Endodermal cell (in vitro differentiated cells): ENCODE data around the gene COPRS. TPM values are rescaled to one million over a fixed set of nuclear protein-coding genes. Genes with fewer than 3 reads are reported as not detected.
"Not testable (repeated sequence)": the region's sequence is repeated elsewhere in the genome, so short reads cannot be mapped to it uniquely, and the experiment has no call there.

ENCODE experiments used
- DNase-seq: peaks from one replicate; pipeline ENCODE4 v3.0.0-alpha.2; 2017
- H3K27ac ChIP-seq: 2 replicates; pipeline ENCODE4 v1.5.1; 2013; ENCODE audit warnings: mild to moderate bottlenecking, low read depth, low read length, moderate library complexity
- H3K27me3 ChIP-seq: 2 replicates; pipeline ENCODE4 v1.6.1; 2013; ENCODE audit warnings: mild to moderate bottlenecking, low read length, moderate library complexity; ENCODE audit not compliant: insufficient read depth, control insufficient read depth, poor library complexity, severe bottlenecking
- H3K36me3 ChIP-seq: 2 replicates; pipeline ENCODE4 v1.7.0; 2013; ENCODE audit warnings: mild to moderate bottlenecking, low read length, moderate library complexity; ENCODE audit not compliant: control insufficient read depth, insufficient read depth
- H3K4me1 ChIP-seq: one replicate; pipeline ENCODE4 v1.7.0; 2013; ENCODE audit warnings: low read length; ENCODE audit not compliant: control insufficient read depth, insufficient read depth
- H3K4me3 ChIP-seq: 2 replicates; pipeline ENCODE4 v1.5.1; 2013; ENCODE audit warnings: mild to moderate bottlenecking, low read length, moderate library complexity
- H3K9ac ChIP-seq: 2 replicates; pipeline ENCODE4 v1.6.1; 2013; ENCODE audit warnings: mild to moderate bottlenecking, low read length, moderate library complexity; ENCODE audit not compliant: poor library complexity, severe bottlenecking; ENCODE audit errors: extremely low read depth
- H3K9me3 ChIP-seq: 2 replicates; pipeline ENCODE4 v1.6.1; 2013; ENCODE audit warnings: mild to moderate bottlenecking, low read length, moderate library complexity; ENCODE audit not compliant: control insufficient read depth
- H3K27ac Mint-ChIP-seq: 2 replicates; pipeline ENCODE4 v1.8.0; 2020; ENCODE audit warnings: mixed read lengths
- H3K27me3 Mint-ChIP-seq: 2 replicates; pipeline ENCODE4 v1.8.0; 2021; ENCODE audit warnings: mild to moderate bottlenecking, mixed read lengths; ENCODE audit not compliant: insufficient read depth
- H3K36me3 Mint-ChIP-seq: 2 replicates; pipeline ENCODE4 v1.8.0; 2020; ENCODE audit warnings: low read depth, mixed read lengths
- H3K4me1 Mint-ChIP-seq: 2 replicates; pipeline ENCODE4 v1.8.0; 2020; ENCODE audit warnings: mixed read lengths
- H3K4me3 Mint-ChIP-seq: 2 replicates; pipeline ENCODE4 v1.8.0; 2020; ENCODE audit warnings: mild to moderate bottlenecking, moderate library complexity, mixed read lengths
- H3K9me3 Mint-ChIP-seq: 2 replicates; pipeline ENCODE4 v1.8.0; 2020; ENCODE audit warnings: mild to moderate bottlenecking, mixed read lengths
- CTCF ChIP-seq: fragments of 200-600 bp; sonication (generic); conservative IDR thresholded peaks from 2 replicates; pipeline ENCODE4 v1.5.0; 2021; ENCODE audit warnings: antibody characterized with exemption, mild to moderate bottlenecking
- WGBS, 2 experiments: methylation state at CpG; one replicate each; pipeline versions ENCODE4 v1.1.5 to v1.1.7; 2013; ENCODE audit warnings: missing lambda C conversion rate in 2 of 2, mixed read lengths in 1 of 2; ENCODE audit not compliant: insufficient coverage in 1 of 2, insufficient read length in 1 of 2; 5-methylcytosine and 5-hydroxymethylcytosine counted together
- total RNA-seq, 2 donors: library from RNA; stranded (reverse); fragmentation: NEBNext Ultra II Directional in 1 of 2; extraction: Animal tissue kit (Norgen Biotek cat#: 25700) in 1 of 2; gene quantifications; 2 replicates in 1 of 2; 3 replicates in 1 of 2; pipeline ENCODE4 v1.2.1, GENCODE V29; 2021

COPRS gene
- total RNA-seq, 2 donors from 2014 or later = 44.3 to 51.7 TPM

- no peak overlapping the region for H3K27ac ChIP-seq
- no peaks in the 10 kb centered on the region for H3K27me3 ChIP-seq
- Mint-ChIP-seq H3K27me3 (no peaks in the 10 kb centered on the region), H3K4me3 (no peak overlapping the region), H3K9me3 (no peaks in the 10 kb centered on the region), H3K4me1 (no peaks in the 10 kb centered on the region), H3K36me3 (no peaks in the 10 kb centered on the region), H3K27ac (no peak overlapping the region)
- H3K4me1 ChIP-seq = no peaks in the 10 kb centered on the region
- no peak for TF ChIP-seq CTCF
- no peak overlapping the region for H3K9ac ChIP-seq
- DNase-seq = no peak
- no peak overlapping the region for H3K4me3 ChIP-seq
- WGBS, 2 experiments = 78 to 90% methylated on average over 1 to 5 of the region's 5 CpGs
- no peaks in the 10 kb centered on the region for H3K9me3 ChIP-seq
- no peaks in the 10 kb centered on the region for H3K36me3 ChIP-seq
Observed at GRCh38 chr17:31815212-31815730, 43.8 kb downstream of the COPRS start.

- no peak overlapping the region for H3K27ac Mint-ChIP-seq
- no peak for DNase-seq
- WGBS, 2 experiments = 94 to 95% methylated on average over 4 of the region's 4 CpGs
- peaks cover 4% of the 10 kb centered on the region for H3K9me3 Mint-ChIP-seq
- no peak for TF ChIP-seq CTCF
- H3K4me3 Mint-ChIP-seq = no peak overlapping the region
- H3K9me3 ChIP-seq = no peaks in the 10 kb centered on the region
- H3K27ac ChIP-seq = no peak overlapping the region
- H3K4me3 ChIP-seq = no peak overlapping the region
- no peaks in the 10 kb centered on the region for H3K4me1 ChIP-seq
- H3K27me3 ChIP-seq = no peaks in the 10 kb centered on the region
- H3K9ac ChIP-seq = no peak overlapping the region
- H3K4me1 Mint-ChIP-seq = no peaks in the 10 kb centered on the region
- no peaks in the 10 kb centered on the region for H3K27me3 Mint-ChIP-seq
- no peaks in the 10 kb centered on the region for H3K36me3 Mint-ChIP-seq
- H3K36me3 ChIP-seq = no peaks in the 10 kb centered on the region
Observed at GRCh38 chr17:31811101-31811500, 47.9 kb downstream of the COPRS start.

GRCh38 chr17:31809876-31810275, 49.2 kb downstream of the COPRS start:
- not testable (repeated sequence) for H3K27ac ChIP-seq, H3K4me3 Mint-ChIP-seq, H3K9ac ChIP-seq, H3K4me3 ChIP-seq, DNase-seq, H3K27me3 ChIP-seq, H3K4me1 ChIP-seq, H3K9me3 Mint-ChIP-seq, H3K9me3 ChIP-seq, H3K36me3 Mint-ChIP-seq, H3K27ac Mint-ChIP-seq, H3K4me1 Mint-ChIP-seq, H3K36me3 ChIP-seq, H3K27me3 Mint-ChIP-seq
- 91 to 95% methylated on average over 5 to 7 of the region's 7 CpGs for WGBS, 2 experiments

GRCh38 chr17:31808521-31809050, 50.5 kb downstream of the COPRS start:
- DNase-seq = no peak
- Histone ChIP-seq H3K27me3 (no peaks in the 10 kb centered on the region), H3K27ac (no peak overlapping the region), H3K9ac (no peak overlapping the region), H3K9me3 (no peaks in the 10 kb centered on the region), H3K4me1 (no peaks in the 10 kb centered on the region), H3K36me3 (no peaks in the 10 kb centered on the region), H3K4me3 (no peak overlapping the region)
- Mint-ChIP-seq H3K36me3 (no peaks in the 10 kb centered on the region), H3K9me3 (peaks cover 9% of the 10 kb centered on the region), H3K4me1 (peaks cover 8% of the 10 kb centered on the region), H3K27ac (no peak overlapping the region), H3K4me3 (no peak overlapping the region), H3K27me3 (no peaks in the 10 kb centered on the region)
- WGBS, 2 experiments = 96 to 97% methylated on average over 3 of the region's 4 CpGs
- TF ChIP-seq CTCF = no peak
